Natural killer cell (primary cell): ENCODE measurements around the gene PWWP2B. TPM values are rescaled to one million over a fixed set of nuclear protein-coding genes. Genes with fewer than 3 reads are reported as not detected.

ENCODE experiments used
- ATAC-seq, 3 donors: fragments of 150-1000 bp in 2 of 3; fragments of 200-7000 bp in 1 of 3; cut with Tn5 transposase; 1 replicate in 1 of 3; 2 replicates in 2 of 3; pipeline ENCODE4 v1.10.0; 2021; ENCODE audit warnings: mild to moderate bottlenecking in 2 of 3, moderate library complexity in 2 of 3
- DNase-seq, 2 donors: peaks; one replicate each; pipeline versions ENCODE4 v3.0.0 to v3.0.0-alpha.2; 2013 to 2021; ENCODE audit warnings: mixed read lengths in 1 of 2
- H3K27ac ChIP-seq: one replicate; pipeline ENCODE4 v1.5.1; 2013; ENCODE audit warnings: mild to moderate bottlenecking, low read length
- H3K27me3 ChIP-seq: one replicate; pipeline ENCODE4 v1.6.1; 2013; ENCODE audit warnings: low read length; ENCODE audit not compliant: control insufficient read depth, insufficient read depth
- H3K36me3 ChIP-seq: one replicate; pipeline ENCODE4 v1.6.1; 2013; ENCODE audit warnings: low read length; ENCODE audit not compliant: control insufficient read depth, insufficient read depth
- H3K4me1 ChIP-seq: one replicate; pipeline ENCODE4 v1.6.1; 2013; ENCODE audit warnings: low read length; ENCODE audit not compliant: control insufficient read depth, insufficient read depth
- H3K4me3 ChIP-seq: one replicate; pipeline ENCODE4 v1.5.1; 2013; ENCODE audit warnings: low read length
- H3K9me3 ChIP-seq: one replicate; pipeline ENCODE4 v1.6.1; 2013; ENCODE audit warnings: low read length; ENCODE audit not compliant: control insufficient read depth, insufficient read depth
- H3K27ac Mint-ChIP-seq, 2 donors: one replicate each; pipeline ENCODE4 v1.8.0; 2022; ENCODE audit warnings: mild to moderate bottlenecking in 2 of 2, mixed read lengths in 2 of 2, moderate library complexity in 1 of 2
- H3K27me3 Mint-ChIP-seq, 2 donors: one replicate each; pipeline ENCODE4 v1.8.0; 2022; ENCODE audit warnings: low read depth in 2 of 2, mixed read lengths in 2 of 2
- H3K36me3 Mint-ChIP-seq: one replicate; pipeline ENCODE4 v1.8.0; 2022; ENCODE audit warnings: mixed read lengths
- H3K4me1 Mint-ChIP-seq, 2 donors: one replicate each; pipeline ENCODE4 v1.8.0; 2022; ENCODE audit warnings: mixed read lengths in 2 of 2
- H3K4me3 Mint-ChIP-seq: one replicate; pipeline ENCODE4 v1.8.0; 2022; ENCODE audit warnings: mild to moderate bottlenecking, moderate library complexity, mixed read lengths
- H3K9me3 Mint-ChIP-seq, 2 donors: one replicate each; pipeline ENCODE4 v1.8.0; 2022; ENCODE audit warnings: mixed read lengths in 2 of 2
- CTCF ChIP-seq: fragments of 200-600 bp; IDR thresholded peaks from one replicate; pipeline ENCODE4 v1.8.0; 2022; ENCODE audit warnings: antibody characterized with exemption
- WGBS: methylation state at CpG from one replicate; pipeline ENCODE4 v1.1.7; 2013; ENCODE audit warnings: missing lambda C conversion rate; ENCODE audit not compliant: insufficient coverage; 5-methylcytosine and 5-hydroxymethylcytosine counted together
- intact Hi-C: fragments of 100-400 bp; cut with micrococcal nuclease; formaldehyde crosslinking; loops from one replicate; pipeline ENCODE4 v1.14.2; 2022
- total RNA-seq, 4 donors: library from RNA; stranded (reverse); fragments of 120-200 nt in 1 of 4; gene quantifications; one replicate each; pipeline versions ENCODE4 v1.2.3 to v1.2.4, GENCODE V29; 2013 to 2022

The PWWP2B gene
- total RNA-seq, 3 donors from 2014 or later (not counting 1 experiment from before 2014, with no cell fraction given): 23.7 to 29.5 (median 24.4) TPM

- Histone ChIP-seq H3K27me3 (no peaks in the 10 kb centered on the region), H3K27ac (no peak overlapping the region), H3K4me1 (peaks cover 13% of the 10 kb centered on the region), H3K9me3 (no peaks in the 10 kb centered on the region), H3K36me3 (no peaks in the 10 kb centered on the region), H3K4me3 (no peak overlapping the region)
- TF ChIP-seq CTCF: no peak
- DNase-seq (no peak), ATAC-seq (no peak)
- H3K9me3 Mint-ChIP-seq: no peaks in the 10 kb centered on the region
- WGBS: 92% methylated on average over 16 of the region's 16 CpGs
- H3K27ac Mint-ChIP-seq: no peak overlapping the region
- H3K36me3 Mint-ChIP-seq: peaks cover 15% of the 10 kb centered on the region
- no peak overlapping the region for H3K4me3 Mint-ChIP-seq
- intact Hi-C loops: no loop called here
- peaks cover 6 to 14% of the 10 kb centered on the region in 2 donors for H3K4me1 Mint-ChIP-seq
- H3K27me3 Mint-ChIP-seq: peaks cover 0 to 3% of the 10 kb centered on the region in 2 donors
Observed at GRCh38 chr10:132372516-132373095, 24.4 kb upstream of the PWWP2B start.

GRCh38 chr10:132373241-132373955 is 23.6 kb upstream of the PWWP2B start:
- H3K27me3 Mint-ChIP-seq: peaks cover 0 to 3% of the 10 kb centered on the region in 2 donors
- no peaks in the 10 kb centered on the region for H3K27me3 ChIP-seq
- no peak overlapping the region for H3K4me3 Mint-ChIP-seq
- H3K9me3 Mint-ChIP-seq: no peaks in the 10 kb centered on the region
- H3K27ac ChIP-seq: no peak overlapping the region
- H3K4me1 ChIP-seq: peaks cover 13% of the 10 kb centered on the region
- H3K36me3 Mint-ChIP-seq: peaks cover 8% of the 10 kb centered on the region
- ATAC-seq: no peak
- no peaks in the 10 kb centered on the region for H3K9me3 ChIP-seq
- 92% methylated on average over 25 of the region's 25 CpGs for WGBS
- H3K36me3 ChIP-seq: no peaks in the 10 kb centered on the region
- TF ChIP-seq CTCF: no peak
- H3K27ac Mint-ChIP-seq: no peak overlapping the region
- H3K4me1 Mint-ChIP-seq: peaks cover 6 to 14% of the 10 kb centered on the region in 2 donors
- no peak overlapping the region for H3K4me3 ChIP-seq
- intact Hi-C loops: no loop called here
- no peak for DNase-seq

GRCh38 chr10:132374176-132374575 is 22.8 kb upstream of the PWWP2B start:
- Mint-ChIP-seq H3K9me3 (no peaks in the 10 kb centered on the region), H3K27ac (no peak overlapping the region), H3K36me3 (peaks cover under 1% of the 10 kb centered on the region), H3K4me1 (peaks cover 6 to 14% of the 10 kb centered on the region in 2 donors), H3K4me3 (no peak overlapping the region), H3K27me3 (peaks cover 0 to 3% of the 10 kb centered on the region in 2 donors)
- ATAC-seq (no peak), DNase-seq (no peak)
- intact Hi-C loops: no loop called here
- Histone ChIP-seq H3K4me1 (peaks cover 13% of the 10 kb centered on the region), H3K27ac (no peak overlapping the region), H3K9me3 (no peaks in the 10 kb centered on the region), H3K36me3 (no peaks in the 10 kb centered on the region), H3K4me3 (no peak overlapping the region), H3K27me3 (no peaks in the 10 kb centered on the region)
- WGBS: 92% methylated on average over 8 of the region's 8 CpGs
- TF ChIP-seq CTCF: no peak
